GM10248 (cell line): ENCODE data around the gene PEPD.

ENCODE experiments used
- CTCF ChIA-PET: fragments of 300-600 bp; sonication (Branson Sonifier 250); formaldehyde crosslinking; extraction: SDS; loops from one replicate; lab custom pipeline; 2021; ENCODE audit warnings: antibody characterized with exemption; lab: Yijun Ruan, JAX
- POLR2A ChIA-PET: fragments of 350-650 bp; sonication (Branson Sonifier 250); formaldehyde crosslinking; extraction: SDS; loops from one replicate; lab custom pipeline; 2020; ENCODE audit warnings: antibody characterized with exemption; lab: Yijun Ruan, JAX
- DNase-seq: peaks from one replicate; pipeline ENCODE4 v3.0.0; 2012; ENCODE audit errors: extremely low spot score
- TF ChIP-seq, protein P1 (sequence below): IDR thresholded peaks from 2 replicates; pipeline ENCODE4 v1.5.1; 2012; ENCODE audit warnings: mild to moderate bottlenecking, low read depth; ENCODE audit errors: extremely low read depth, missing control alignments, control extremely low read depth

The PEPD gene

DNA sequence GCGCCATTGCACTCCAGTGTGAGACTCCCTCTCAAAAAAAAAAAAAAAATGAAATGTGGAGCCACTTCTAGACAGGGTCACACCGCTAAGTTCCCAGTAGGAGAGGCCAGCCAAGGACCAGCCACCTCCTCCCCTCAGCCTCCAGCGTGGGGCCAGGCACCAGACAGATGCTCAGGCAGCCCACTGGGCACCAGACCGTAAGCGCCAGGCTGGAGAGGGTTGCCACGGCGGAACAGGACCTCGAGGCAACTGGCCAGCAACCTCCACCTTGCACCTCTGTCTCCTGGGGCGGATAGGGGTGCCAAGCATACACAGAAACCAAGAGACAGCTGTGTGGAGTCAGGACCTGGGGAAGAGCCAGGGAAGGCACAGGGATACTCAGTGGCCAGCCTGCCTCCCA, 3.7 kb downstream of the PEPD start:
- DNase-seq, result no peak
- TF ChIP-seq, protein P1, sequence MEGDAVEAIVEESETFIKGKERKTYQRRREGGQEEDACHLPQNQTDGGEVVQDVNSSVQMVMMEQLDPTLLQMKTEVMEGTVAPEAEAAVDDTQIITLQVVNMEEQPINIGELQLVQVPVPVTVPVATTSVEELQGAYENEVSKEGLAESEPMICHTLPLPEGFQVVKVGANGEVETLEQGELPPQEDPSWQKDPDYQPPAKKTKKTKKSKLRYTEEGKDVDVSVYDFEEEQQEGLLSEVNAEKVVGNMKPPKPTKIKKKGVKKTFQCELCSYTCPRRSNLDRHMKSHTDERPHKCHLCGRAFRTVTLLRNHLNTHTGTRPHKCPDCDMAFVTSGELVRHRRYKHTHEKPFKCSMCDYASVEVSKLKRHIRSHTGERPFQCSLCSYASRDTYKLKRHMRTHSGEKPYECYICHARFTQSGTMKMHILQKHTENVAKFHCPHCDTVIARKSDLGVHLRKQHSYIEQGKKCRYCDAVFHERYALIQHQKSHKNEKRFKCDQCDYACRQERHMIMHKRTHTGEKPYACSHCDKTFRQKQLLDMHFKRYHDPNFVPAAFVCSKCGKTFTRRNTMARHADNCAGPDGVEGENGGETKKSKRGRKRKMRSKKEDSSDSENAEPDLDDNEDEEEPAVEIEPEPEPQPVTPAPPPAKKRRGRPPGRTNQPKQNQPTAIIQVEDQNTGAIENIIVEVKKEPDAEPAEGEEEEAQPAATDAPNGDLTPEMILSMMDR, result no peak
- ChIA-PET CTCF (no interaction called here), POLR2A (no interaction called here)

DNA sequence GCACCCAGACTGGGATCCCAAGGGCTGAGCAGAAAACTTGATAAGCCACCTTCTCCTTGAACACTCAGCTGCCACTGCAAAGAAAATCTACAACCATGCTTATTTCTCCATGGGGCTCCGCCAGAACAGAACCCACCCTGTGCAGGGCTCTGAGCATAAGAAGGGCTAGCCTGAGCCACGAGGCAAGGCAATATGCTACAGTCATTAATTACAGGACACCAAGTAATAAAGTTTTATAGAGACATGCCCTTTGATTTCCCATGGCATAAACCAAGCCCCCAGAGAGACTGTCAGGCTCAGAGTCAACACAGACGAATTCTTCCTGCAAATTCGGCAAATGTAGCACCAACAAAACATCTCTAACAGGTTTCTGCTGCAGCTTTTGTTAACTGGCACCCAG, 5.7 kb downstream of the PEPD start:
- ChIA-PET CTCF (no interaction called here), POLR2A (no interaction called here)
- TF ChIP-seq, protein P1, result no peak
- no peak for DNase-seq

DNA sequence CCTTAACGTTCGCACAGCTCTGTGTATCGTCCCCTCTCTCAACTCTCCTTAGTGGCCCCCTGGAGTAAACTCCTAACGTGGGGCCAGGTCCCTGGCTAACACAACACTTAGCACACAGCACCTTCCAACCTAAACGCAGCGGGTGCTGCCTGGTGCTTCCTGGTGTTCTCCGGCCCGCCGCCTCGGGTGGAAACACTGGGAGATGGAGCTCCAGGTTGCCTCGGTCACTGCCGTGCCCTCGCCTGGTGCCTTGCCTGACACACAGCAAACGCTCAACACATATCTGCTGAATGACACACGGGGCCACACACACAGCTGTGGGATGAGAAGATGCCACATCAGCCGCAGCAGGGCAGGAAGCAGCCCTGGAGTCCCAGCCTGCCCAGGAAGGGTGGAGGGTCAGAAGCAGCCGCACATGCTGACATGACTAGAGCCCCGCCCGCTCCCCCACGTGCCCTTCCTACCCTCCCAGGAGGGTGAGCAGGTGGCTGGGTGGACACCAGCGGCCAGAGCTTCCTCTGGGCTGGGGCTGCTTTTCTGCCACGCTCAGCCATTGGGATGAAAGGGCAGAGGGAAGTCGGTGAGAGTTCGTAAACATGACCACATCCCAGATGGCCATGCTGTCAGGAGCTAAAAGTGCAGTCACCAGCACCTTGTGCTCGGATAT, 6.6 kb downstream of the PEPD start:
- POLR2A ChIA-PET, result no interaction called here
- no peak for DNase-seq
- CTCF ChIA-PET, result no interaction called here
- TF ChIP-seq, protein P1, result no peak

DNA sequence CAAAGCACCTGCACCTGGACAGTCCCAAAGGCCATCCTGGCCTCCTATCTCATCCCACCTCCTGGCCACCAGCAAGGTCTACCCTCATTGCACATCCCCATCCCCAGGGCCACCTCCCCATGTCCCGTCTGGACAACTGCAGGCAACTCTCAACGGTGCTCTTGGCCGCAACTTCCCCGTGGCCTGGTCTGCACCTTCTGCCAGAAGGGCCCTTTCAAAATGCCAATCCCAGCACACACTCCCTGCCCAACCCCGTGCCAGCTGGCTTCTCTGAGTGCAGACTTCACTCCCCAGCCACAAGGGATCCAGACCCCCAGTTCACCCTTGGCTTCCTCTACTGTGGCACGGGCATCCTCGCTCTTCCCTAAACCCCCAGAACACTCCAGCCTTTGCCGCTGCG, 8.2 kb downstream of the PEPD start:
- TF ChIP-seq, protein P1, result no peak
- DNase-seq, result no peak
- ChIA-PET CTCF (no interaction called here), POLR2A (no interaction called here)

DNA sequence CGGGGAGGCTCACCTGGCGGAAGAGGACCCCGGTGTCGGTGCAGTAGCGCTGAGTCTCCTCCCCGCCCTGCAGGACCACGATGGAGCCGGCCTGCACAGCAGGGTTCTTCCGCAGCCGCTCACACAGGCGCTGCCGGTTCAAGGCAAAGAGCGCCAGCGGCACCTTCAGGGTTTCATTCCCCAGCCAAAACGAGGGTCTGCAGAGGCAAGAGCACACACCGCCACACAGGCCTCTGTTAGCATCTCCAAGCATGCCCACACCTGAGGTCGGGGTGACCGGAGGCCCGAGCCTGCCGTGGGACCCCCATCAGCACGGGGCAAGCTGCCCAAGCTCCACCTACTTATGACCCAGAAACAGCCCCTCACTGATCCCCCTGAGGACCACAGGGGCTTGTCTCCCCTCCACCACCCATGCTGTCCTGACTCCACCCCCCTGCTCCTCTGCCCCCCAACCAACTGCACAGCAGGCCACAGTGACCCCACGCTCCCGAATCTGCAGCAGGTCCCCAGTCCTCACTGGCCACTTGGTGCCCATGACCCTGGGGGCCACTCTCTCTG, 8.9 kb downstream of the PEPD start:
- CTCF ChIA-PET, result no interaction called here
- TF ChIP-seq, protein P1, result no peak
- POLR2A ChIA-PET, result no interaction called here
- no peak for DNase-seq

DNA sequence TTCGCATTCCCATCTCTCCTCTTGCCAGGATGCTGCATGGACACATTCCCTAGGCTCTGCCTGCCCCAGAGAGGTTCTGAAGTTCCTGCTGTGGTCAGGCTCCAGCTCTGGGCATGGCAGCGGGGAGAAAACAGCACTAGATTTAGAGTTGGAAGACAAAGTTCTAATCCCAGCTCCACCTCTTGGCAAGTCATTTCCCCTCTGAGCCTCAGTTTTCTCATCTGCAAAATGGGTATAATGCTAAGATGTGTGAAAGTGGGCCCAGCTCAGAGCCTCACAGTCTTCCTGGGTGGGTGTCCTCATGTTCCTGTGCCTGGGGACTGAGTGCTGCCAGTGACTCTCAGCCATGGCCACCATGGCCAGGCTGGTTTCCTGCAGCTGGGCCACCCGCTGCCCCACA, 9.6 kb downstream of the PEPD start:
- CTCF ChIA-PET, result no interaction called here
- TF ChIP-seq, protein P1, result no peak
- POLR2A ChIA-PET, result no interaction called here
- DNase-seq, result no peak
